Epithelial cell of proximal tubule (primary cell): ENCODE results near the gene HDGF. TPM values are rescaled to one million over a fixed set of nuclear protein-coding genes. Genes with fewer than 3 reads are reported as not detected.

ENCODE experiments used
- DNase-seq: peaks from one replicate; pipeline ENCODE4 v3.0.0-alpha.2; 2011; ENCODE audit warnings: low read depth
- H3K4me3 ChIP-seq: 2 replicates; pipeline ENCODE4 v1.5.1; 2011; ENCODE audit warnings: low read depth, mild to moderate bottlenecking, low read length
- CTCF ChIP-seq: conservative IDR thresholded peaks from 2 replicates; pipeline ENCODE4 v1.5.1; 2012; ENCODE audit warnings: low read depth, mild to moderate bottlenecking, low read length
- total RNA-seq: library from RNA; depleted of rRNA; stranded (reverse); fragments of >200 nt; gene quantifications from 2 replicates; pipeline ENCODE4 v1.2.3, GENCODE V29; 2015

Gene HDGF
- total RNA-seq, 1 donor from 2014 or later: 279 TPM

GRCh38 chr1:156741481-156741983, 9.9 kb downstream of the HDGF start:
- H3K4me3 ChIP-seq: peak overlapping the region; percentile 45
- no peak for DNase-seq
- no peak for TF ChIP-seq CTCF

- no peak for TF ChIP-seq CTCF
- DNase-seq: peak; percentile 97
- peak within 1 kb of the TSS; percentile 85 for H3K4me3 ChIP-seq
Observed at GRCh38 chr1:156740741-156741480, 10.6 kb downstream of the HDGF start, which contains the start of gene MRPL24. Gene MRPL24 (minus strand): TSS chr1:156741088. CDS start chr1:156738704, 2,384 bp downstream.

GRCh38 chr1:156740237-156740740, 11.2 kb downstream of the HDGF start:
- no peak for DNase-seq
- no peak for TF ChIP-seq CTCF

GRCh38 chr1:156738916-156739315, 12.6 kb downstream of the HDGF start:
- H3K4me3 ChIP-seq: no peak overlapping the region
- no peak for TF ChIP-seq CTCF
- DNase-seq: no peak

More at GRCh38 chr1:156740237-156740740, 11.2 kb downstream of the HDGF start:
- peak overlapping the region; percentile 85 for H3K4me3 ChIP-seq

GRCh38 chr1:156738407-156738806, 13.1 kb downstream of the HDGF start:
- no peak overlapping the region for H3K4me3 ChIP-seq
- no peak for DNase-seq
- TF ChIP-seq CTCF: no peak

GRCh38 chr1:156733989-156734584, 17.4 kb downstream of the HDGF start:
- TF ChIP-seq CTCF: no peak
- H3K4me3 ChIP-seq: no peak overlapping the region
- no peak for DNase-seq
